Smooth muscle cell (in vitro differentiated cells): ENCODE results near the gene PAFAH2. TPM values are rescaled to one million over a fixed set of nuclear protein-coding genes. Genes with fewer than 3 reads are reported as not detected.

Experiments used
- DNase-seq: peaks from one replicate; lab custom pipeline; 2025; ENCODE audit not compliant: unreplicated experiment; lab: John Stamatoyannopoulos, UW
- H2AFZ ChIP-seq: fragments of 200-600 bp; sonication (generic); 2 replicates; pipeline ENCODE4 v1.6.0; 2016; ENCODE audit warnings: antibody characterized with exemption, low read depth, mild to moderate bottlenecking
- H3F3A ChIP-seq: fragments of 200-600 bp; sonication (generic); 2 replicates; pipeline ENCODE4 v1.6.0; 2017; ENCODE audit warnings: antibody characterized with exemption, low read depth
- H3K27ac ChIP-seq: fragments of 200-600 bp; sonication (generic); 2 replicates; pipeline ENCODE4 v1.5.1; 2016; ENCODE audit warnings: low read depth, mild to moderate bottlenecking
- H3K27me3 ChIP-seq: fragments of 200-600 bp; sonication (generic); 2 replicates; pipeline ENCODE4 v1.6.1; 2016; ENCODE audit warnings: low read depth, mild to moderate bottlenecking
- H3K36me3 ChIP-seq: fragments of 200-600 bp; sonication (generic); 2 replicates; pipeline ENCODE4 v1.5.1; 2016; ENCODE audit warnings: low read depth
- H3K4me1 ChIP-seq: fragments of 200-600 bp; sonication (generic); 2 replicates; pipeline ENCODE4 v1.5.1; 2016; ENCODE audit warnings: low read depth
- H3K4me2 ChIP-seq: fragments of 200-600 bp; sonication (generic); 2 replicates; pipeline ENCODE4 v1.6.0; 2016; ENCODE audit warnings: mild to moderate bottlenecking
- H3K4me3 ChIP-seq: fragments of 200-600 bp; sonication (generic); 2 replicates; pipeline ENCODE4 v1.5.1; 2016; ENCODE audit warnings: mild to moderate bottlenecking
- H3K79me2 ChIP-seq: fragments of 200-600 bp; sonication (generic); 2 replicates; pipeline ENCODE4 v1.6.0; 2016; ENCODE audit warnings: low read depth, mild to moderate bottlenecking
- H3K9ac ChIP-seq: fragments of 200-600 bp; sonication (generic); 2 replicates; pipeline ENCODE4 v1.6.0; 2016; ENCODE audit warnings: low read depth
- H3K9me3 ChIP-seq: fragments of 200-600 bp; sonication (generic); replicated peaks from 2 replicates; pipeline ENCODE4 v1.5.1; 2016; ENCODE audit warnings: low read depth
- H4K20me1 ChIP-seq: fragments of 200-600 bp; sonication (generic); 2 replicates; pipeline ENCODE4 v1.6.0; 2016; ENCODE audit warnings: low read depth
- CTCF ChIP-seq: fragments of 200-600 bp; sonication (generic); IDR thresholded peaks from 2 replicates; pipeline ENCODE4 v1.5.1; 2017; ENCODE audit warnings: borderline replicate concordance, mild to moderate bottlenecking, antibody characterized with exemption; ENCODE audit not compliant: insufficient read depth, poor library complexity, severe bottlenecking
- WGBS: methylation state at CpG from one replicate; pipeline ENCODE4 v1.1.7; 2016; ENCODE audit warnings: low lambda C conversion rate; 5-methylcytosine and 5-hydroxymethylcytosine counted together
- polyA plus RNA-seq: library from polyadenylated mRNA; unstranded; fragments of >200 nt; fragmentation: Nextera tagmentation; extraction: Ambion mirVana; gene quantifications from 2 replicates; pipeline ENCODE4 v1.2.1, GENCODE V29; 2016
- total RNA-seq: library from RNA; depleted of rRNA; stranded (reverse); fragments of >200 nt; gene quantifications from 2 replicates; pipeline ENCODE4 v1.2.3, GENCODE V29; 2014

Gene PAFAH2
- total and polyA plus RNA-seq, 2 experiments from 2014 or later = 9.4 to 9.6 TPM

GRCh38 chr1:26031611-26032220, 33.9 kb upstream of the PAFAH2 start:
- H3K27me3 ChIP-seq = no peaks in the 10 kb centered on the region
- H3K9me3 ChIP-seq = no peaks in the 10 kb centered on the region
- H3K4me3 ChIP-seq = no peak overlapping the region
- peaks cover 8% of the 10 kb centered on the region for H3F3A ChIP-seq
- no peak for DNase-seq
- peak overlapping the region; percentile 89 for H3K27ac ChIP-seq
- H3K79me2 ChIP-seq = no peaks in the 10 kb centered on the region
- no peak overlapping the region for H2AFZ ChIP-seq
- peaks cover 3% of the 10 kb centered on the region for H3K4me1 ChIP-seq
- peak overlapping the region; percentile 32 for H3K9ac ChIP-seq
- peak overlapping the region; percentile 44 for H3K4me2 ChIP-seq
- no peaks in the 10 kb centered on the region for H4K20me1 ChIP-seq
- H3K36me3 ChIP-seq = no peaks in the 10 kb centered on the region
- WGBS = 23% methylated on average over 3 of the region's 3 CpGs
- no peak for TF ChIP-seq CTCF

- H3K4me2 ChIP-seq = peak overlapping the region; percentile 44
- no peaks in the 10 kb centered on the region for H3K27me3 ChIP-seq
- TF ChIP-seq CTCF = no peak
- 51% methylated on average over 4 of the region's 4 CpGs for WGBS
- H3K36me3 ChIP-seq = no peaks in the 10 kb centered on the region
- H3K79me2 ChIP-seq = no peaks in the 10 kb centered on the region
- H3K4me1 ChIP-seq = peaks cover 2% of the 10 kb centered on the region
- no peaks in the 10 kb centered on the region for H3K9me3 ChIP-seq
- H4K20me1 ChIP-seq = no peaks in the 10 kb centered on the region
- no peak overlapping the region for H3K4me3 ChIP-seq
- DNase-seq = no peak
- peaks cover 8% of the 10 kb centered on the region for H3F3A ChIP-seq
- no peak overlapping the region for H2AFZ ChIP-seq
- H3K27ac ChIP-seq = peak overlapping the region; percentile 89
- H3K9ac ChIP-seq = peak overlapping the region; percentile 32
Measured at GRCh38 chr1:26031196-26031595, 33.3 kb upstream of the PAFAH2 start.

GRCh38 chr1:26029864-26030481, 32.1 kb upstream of the PAFAH2 start:
- H3K27ac ChIP-seq = no peak overlapping the region
- H4K20me1 ChIP-seq = no peaks in the 10 kb centered on the region
- TF ChIP-seq CTCF = no peak
- H3K9ac ChIP-seq = no peak overlapping the region
- H3K4me3 ChIP-seq = no peak overlapping the region
- H3K36me3 ChIP-seq = no peaks in the 10 kb centered on the region
- no peak overlapping the region for H2AFZ ChIP-seq
- no peaks in the 10 kb centered on the region for H3K79me2 ChIP-seq
- peaks cover 8% of the 10 kb centered on the region for H3F3A ChIP-seq
- H3K4me2 ChIP-seq = no peak overlapping the region
- no peak for DNase-seq
- WGBS = 86% methylated on average over 7 of the region's 7 CpGs
- no peaks in the 10 kb centered on the region for H3K4me1 ChIP-seq
- H3K27me3 ChIP-seq = no peaks in the 10 kb centered on the region
- H3K9me3 ChIP-seq = no peaks in the 10 kb centered on the region
